Fibroblast of skin of right quadriceps (primary cell): Measurements from ENCODE around the gene FKBP5.
"Not testable (repeated sequence)": the region's sequence is repeated elsewhere in the genome, so short reads cannot be mapped to it uniquely, and the experiment has no call there.

Experiments used
- DNase-seq: peaks from one replicate; pipeline ENCODE4 v3.0.0-alpha.2; 2013

The FKBP5 gene

DNA sequence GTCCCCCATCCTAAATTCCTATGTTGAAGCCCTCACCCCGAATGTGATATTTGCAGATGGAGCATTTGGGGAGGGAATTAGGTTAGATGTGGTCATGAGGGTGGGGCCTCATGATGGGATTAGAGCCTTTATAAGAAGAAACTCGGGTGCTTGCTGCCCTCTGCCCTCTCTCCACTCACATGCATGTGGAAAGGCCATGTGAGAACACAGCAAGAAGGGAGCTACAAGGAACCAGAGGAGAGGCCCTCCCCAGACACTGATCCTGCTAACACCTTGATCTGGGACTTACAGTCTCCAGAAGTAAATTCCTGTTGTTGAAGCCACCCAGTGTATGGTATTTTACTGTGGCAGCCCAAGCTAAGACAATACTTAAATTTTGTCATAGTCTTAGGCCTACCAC, 106.4 kb downstream of the FKBP5 start:
- no peak for DNase-seq

GRCh38 chr6:35581633-35582032, 107.1 kb downstream of the FKBP5 start:
- DNase-seq = no peak

- no peak for DNase-seq
Measured at GRCh38 chr6:35580836-35581235, 107.9 kb downstream of the FKBP5 start.

GRCh38 chr6:35576682-35577081, 112.0 kb downstream of the FKBP5 start:
- no peak for DNase-seq

DNA sequence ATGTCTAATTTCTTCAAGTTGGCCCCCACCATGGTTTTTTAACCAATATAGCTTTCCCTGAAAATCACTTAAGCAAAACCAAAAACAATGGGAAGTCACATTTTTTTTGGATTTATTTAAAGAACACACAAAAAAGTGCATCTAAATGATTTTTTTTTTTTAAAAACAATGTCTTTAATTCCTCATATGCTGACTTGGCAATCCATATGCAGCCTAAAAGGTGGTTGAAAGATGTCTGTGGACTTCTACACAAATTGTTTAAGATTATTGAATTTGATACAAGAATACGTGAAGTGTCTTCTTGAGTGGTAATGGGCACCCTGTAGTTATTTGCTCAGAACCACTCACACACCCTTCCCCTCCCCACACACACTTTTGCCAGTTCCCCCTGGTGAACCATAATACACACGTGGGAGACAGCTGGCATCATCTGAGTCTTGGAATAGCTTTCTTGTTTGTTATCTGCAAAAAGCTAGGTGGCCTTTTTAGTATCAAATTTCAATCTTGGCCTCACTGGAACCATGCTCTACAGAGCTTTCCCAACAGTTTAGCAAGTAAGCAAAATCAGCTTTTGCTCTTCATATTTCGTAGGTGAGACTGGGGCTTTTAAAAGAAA, 115.1 kb downstream of the FKBP5 start:
- no peak for DNase-seq

- peak; percentile 10 for DNase-seq
Measured at GRCh38 chr6:35570885-35571330, 117.8 kb downstream of the FKBP5 start.

- DNase-seq = no peak
Measured at GRCh38 chr6:35569011-35569461, 119.7 kb downstream of the FKBP5 start.

DNA sequence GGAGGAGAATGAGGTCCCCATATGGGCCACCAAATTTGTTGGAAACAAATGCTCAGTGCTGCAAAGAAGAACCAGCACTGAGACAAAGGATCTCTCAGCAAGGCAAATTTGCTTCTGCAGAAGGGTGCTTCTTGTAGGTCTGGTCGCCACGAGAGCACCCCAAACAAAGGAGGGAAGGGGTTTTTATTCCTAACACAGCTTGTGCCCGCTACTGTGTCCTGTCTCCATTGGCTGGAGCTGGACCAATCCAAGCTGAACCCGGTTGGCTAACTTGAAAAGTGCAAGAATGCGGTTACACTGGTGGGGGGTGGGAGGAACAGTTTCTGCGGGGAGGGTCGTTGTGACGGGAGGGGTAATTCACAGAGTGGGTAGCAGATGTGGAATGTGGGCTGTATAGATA, 121.9 kb downstream of the FKBP5 start:
- DNase-seq = no peak

- no peak for DNase-seq
Measured at GRCh38 chr6:35564733-35565132, 124.0 kb downstream of the FKBP5 start.

- DNase-seq = no peak
Measured at GRCh38 chr6:35562060-35562459, 126.7 kb downstream of the FKBP5 start.

DNA sequence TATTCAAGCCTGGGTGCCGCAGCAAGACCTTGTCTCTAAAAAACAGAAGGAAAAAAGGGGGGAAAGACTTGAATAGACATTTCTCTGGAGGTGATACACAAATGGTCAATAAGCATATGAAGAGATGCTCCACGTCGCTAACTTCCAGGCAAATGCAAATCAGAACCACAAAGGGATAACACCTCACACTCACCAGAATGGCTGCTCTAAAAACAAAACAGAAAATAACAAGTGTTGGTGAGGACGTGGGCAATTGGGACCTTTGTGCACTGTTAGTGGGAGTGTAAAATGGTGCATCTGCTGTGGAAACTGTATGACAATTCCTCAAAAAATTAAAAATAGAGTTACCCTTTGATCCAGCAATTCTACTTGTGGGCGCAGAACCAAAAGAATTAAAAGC, 127.6 kb downstream of the FKBP5 start:
- no peak for DNase-seq

GRCh38 chr6:35558571-35558970, 130.1 kb downstream of the FKBP5 start:
- no peak for DNase-seq

GRCh38 chr6:35557239-35557638, 131.5 kb downstream of the FKBP5 start:
- no peak for DNase-seq

DNA sequence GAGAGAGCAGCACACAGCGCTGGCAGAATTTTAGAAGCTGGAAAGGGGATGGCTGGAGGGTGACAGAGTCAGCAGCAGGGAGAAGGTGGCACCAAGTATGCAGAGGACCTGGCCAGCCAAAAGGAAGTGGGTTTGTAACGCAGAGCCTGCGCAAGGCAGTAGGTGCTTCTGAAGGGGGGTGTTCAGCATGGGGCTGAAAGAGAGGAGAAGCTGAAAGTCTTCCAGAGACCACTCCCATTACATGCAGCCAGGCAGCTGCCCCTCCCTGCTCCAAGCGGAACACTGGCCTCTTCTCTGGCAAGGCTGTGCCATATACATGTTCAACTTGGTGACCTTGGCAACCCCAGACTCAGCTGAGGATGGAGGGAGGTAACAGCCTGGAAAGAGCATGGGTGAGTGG, 133.9 kb downstream of the FKBP5 start:
- no peak for DNase-seq

DNA sequence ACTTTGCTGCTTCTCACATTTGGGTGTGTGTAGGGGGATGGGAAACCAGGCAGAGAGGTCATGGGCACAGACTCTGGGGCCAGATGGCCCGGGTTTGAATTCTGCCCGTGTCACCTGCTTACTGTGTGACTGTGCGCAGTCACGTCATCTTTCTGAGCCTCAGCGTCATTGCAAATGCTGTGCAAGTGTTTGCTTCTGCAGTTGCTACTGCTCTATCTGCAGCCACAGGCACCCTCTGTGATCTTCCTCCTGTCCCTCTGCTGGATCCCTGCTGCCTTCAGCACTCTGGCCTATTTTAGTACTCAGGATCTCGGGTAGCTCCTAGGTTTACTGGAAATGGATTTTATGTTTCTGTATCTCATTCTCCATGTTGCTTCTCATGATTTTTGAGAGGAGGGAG, 135.4 kb downstream of the FKBP5 start:
- no peak for DNase-seq

GRCh38 chr6:35552285-35552917, 136.3 kb downstream of the FKBP5 start:
- peak; percentile 22 for DNase-seq

DNA sequence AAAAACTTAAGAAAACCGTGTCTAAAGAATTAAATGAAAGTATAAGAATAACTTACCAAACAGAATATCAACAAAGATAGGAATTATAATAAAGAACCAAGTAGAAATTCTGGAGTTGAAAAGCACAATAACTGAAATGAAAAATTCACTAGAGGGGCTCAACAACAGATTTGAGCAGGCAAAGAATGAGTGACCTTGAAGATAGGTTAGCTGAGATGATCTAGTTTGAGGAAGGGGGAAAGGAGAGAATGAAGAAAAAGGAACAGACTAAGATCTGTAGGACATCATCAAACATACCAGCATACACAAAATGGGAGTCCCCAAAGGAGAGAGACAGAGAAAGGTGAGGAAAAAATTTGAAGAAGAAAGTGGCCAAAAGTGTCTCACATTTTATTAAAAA, 138.3 kb downstream of the FKBP5 start:
- no peak for DNase-seq

DNA sequence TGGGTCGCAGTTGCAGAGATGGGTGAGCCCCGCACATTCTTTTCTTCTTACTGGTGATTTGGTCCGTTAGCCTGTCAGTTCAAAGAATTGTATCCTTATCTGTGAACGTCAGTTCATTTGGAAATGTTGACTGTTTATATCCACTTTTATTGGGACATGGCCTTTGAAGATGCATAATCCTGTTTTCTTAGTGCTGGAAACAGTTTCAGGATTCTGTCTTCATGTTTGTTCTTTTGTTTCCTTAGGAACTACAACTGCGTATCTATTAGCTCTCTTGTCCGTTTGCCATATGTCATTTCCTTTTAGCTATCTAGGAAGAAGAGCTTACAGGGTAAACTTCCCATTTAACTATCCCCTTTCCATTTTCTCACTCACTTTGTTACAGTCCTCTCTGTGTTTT, 141.0 kb downstream of the FKBP5 start:
- DNase-seq = no peak

DNA sequence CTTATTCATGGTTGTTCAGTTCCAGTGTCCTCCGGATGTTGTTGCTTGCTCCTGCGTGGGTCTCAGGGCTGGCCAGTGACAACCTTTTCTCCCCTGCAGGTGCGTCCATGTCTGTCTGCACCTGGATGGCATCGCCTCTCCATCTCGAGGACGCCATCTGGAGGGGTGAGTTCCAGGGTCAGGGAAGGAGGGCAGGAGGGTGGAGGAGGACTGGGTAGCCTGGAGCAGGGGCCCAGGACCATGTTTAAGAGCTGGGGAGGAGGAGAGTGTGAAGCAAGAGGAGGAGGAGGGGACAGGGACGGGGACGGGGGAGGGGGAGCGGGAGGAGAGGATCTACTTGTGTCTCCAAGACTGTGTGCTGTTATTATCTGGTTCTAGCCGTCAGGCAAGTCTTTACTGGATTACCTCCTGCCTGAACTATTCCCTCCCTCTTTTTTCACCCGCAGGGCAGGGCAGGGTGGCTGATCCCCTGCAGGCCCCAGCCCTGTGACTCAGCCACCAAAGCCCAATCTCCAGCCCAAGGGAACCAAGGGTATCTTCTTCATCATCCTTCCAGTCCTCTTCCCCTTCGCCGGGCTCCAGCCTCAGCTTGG, 143.8 kb downstream of the FKBP5 start:
- no peak for DNase-seq

DNA sequence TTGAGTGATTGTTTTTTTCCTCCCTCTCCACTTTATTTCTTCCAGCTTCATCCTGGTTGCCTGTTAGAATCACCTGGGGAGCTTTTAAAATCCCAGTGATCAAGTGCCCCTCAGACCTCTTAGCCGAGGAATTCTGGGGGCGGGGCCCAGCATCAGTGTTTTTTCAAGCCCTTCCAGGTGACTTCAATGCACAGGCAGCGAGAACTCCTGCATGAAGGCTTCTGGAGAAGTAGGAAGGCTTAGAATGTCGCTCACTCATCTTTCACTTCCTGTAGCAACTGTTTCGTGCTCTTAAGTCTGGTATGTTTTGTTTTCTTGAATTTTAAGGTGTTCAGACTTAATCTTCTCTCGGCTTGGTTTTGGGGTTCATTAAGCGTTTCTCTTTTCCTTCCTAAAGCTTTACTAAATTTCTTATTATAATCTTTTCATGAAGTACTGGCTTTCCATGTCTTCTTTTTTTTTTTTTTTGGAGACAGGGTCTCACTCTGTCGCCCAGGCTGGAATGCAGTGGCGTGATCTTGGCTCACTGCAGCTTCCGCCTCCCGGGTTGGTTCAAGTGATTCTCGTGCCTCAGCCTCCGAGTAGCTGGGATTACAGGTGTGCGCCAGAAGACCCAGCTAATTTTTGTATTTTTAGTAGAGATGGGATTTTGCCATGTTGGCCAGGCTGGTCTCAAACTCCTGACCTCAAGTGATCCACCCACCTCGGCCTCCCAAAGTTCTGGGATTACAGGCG, 145.1 kb downstream of the FKBP5 start:
- DNase-seq = no peak

DNA sequence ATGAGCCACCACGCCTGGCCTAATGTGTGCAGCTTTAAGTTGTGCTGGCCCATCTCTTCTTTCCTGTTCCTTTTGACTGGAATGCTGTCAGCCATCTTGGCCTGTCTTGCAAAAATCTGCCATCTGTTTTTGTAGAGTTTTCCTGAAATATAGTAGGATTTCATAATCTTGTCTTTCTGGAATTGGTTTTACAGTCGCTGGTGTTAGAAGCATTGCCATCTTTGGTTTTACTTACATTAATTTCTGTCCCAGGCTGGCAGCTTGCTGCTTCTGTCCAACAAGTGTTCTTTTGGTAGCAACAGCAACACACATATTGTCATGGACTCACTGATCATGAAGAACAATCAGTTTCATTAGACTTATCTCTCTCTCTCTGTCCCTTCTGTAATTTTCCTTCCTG, 146.9 kb downstream of the FKBP5 start:
- no peak for DNase-seq

GRCh38 chr6:35539223-35539622, 149.5 kb downstream of the FKBP5 start:
- no peak for DNase-seq

- not testable (repeated sequence) for DNase-seq
Measured at GRCh38 chr6:35535847-35536246, 152.9 kb downstream of the FKBP5 start.
